ENCODE results near the gene CACNA1E.
"Not testable (repeated sequence)": the region's sequence is repeated elsewhere in the genome, so short reads cannot be mapped to it uniquely, and the experiment has no call there.

CACNA1E gene

GRCh38 chr1:181518152-181518551 is 34.8 kb downstream of the CACNA1E start:
- no peak for DNase-seq

DNA sequence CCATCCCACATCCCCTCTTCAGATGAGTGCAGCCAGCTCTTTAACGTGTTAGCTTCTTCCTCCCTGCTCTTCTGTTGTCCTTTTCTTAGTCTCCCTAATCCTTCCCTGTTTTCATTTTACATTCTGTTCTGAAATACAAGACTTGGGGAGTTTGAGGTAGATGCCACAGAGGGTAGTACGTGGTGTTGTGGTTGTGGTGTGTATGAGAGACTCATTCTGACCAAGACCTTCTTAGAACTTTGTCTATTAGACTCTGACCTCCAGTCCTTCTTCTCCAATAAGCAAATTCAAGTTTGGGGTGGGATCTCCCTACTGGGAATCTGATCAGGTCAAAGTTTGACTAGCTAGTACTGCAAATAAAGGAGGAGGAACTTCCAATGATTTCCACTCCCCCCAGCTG is 39.5 kb downstream of the CACNA1E start:
- no peak for DNase-seq

GRCh38 chr1:181525104-181525721 is 41.9 kb downstream of the CACNA1E start:
- no peak for DNase-seq

DNA sequence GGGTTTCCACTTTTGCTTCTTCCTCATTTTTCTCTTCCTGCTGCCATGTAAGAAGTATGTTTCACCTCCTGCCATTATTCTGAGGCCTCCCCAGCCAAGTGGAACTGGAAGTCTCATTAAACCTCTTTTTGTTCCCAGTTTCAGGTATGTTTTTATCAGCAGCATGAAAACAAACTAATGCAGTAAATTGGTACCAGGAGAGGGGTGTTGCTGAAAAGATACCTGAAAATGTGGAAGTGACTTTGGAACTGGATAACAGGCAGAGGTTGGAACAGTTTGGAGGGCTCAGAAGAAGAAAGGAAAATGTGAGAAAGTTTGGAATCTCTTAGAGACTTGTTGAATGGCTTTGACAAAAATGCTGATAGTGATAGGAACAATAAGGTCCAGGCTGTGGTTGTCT is 44.9 kb downstream of the CACNA1E start:
- not testable (repeated sequence) for DNase-seq

DNA sequence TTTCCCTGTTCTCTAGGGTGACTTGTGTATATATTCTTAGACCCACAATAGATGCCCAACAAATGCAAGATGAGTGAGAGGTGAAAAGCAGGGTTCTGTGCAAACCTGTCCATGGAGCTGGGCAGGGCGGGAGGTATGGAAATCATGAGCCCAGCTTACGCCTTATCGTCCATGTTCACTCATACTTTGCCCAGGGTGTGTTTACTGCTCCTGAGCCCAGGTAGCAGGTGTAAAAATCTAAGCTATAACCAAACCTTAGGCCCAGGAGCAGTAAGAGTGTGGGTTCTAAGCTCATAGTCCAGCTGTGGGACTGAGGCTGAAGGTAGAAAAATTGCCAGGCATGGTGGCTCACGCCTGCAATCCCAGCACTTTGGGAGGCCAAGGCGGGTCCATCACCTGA is 48.1 kb downstream of the CACNA1E start:
- no peak for DNase-seq

DNA sequence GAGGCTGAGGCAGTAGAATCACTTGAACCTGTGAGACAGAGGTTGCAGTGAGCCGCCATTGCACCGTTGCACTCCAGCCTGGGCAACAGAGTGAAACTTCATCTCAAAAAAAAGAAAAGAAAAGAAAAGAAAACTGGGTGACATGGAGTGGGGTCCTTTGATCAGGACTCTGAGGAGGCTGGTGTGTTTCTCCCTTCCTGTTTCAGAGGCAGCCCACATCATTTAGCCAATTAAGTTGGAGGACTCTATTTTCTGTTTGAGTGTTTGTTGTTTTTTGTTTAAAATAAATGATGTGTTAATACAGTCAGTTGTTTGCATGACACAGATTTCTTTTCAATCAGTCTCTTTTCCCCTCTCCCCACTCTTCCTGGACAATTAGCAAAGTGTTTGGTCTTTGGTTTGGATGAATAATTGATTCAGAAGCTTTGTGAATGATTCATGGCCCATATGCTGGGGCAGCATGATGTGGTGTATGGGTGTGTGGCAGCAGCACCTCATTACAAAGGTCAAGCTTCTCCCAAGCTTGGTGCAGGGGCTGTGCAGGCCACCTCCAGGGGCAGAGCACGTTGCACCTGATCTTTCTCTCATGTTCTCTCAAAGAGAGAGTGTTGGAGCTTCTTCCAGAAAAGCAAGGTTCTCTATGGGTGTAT is 48.8 kb downstream of the CACNA1E start:
- no peak for DNase-seq

DNA sequence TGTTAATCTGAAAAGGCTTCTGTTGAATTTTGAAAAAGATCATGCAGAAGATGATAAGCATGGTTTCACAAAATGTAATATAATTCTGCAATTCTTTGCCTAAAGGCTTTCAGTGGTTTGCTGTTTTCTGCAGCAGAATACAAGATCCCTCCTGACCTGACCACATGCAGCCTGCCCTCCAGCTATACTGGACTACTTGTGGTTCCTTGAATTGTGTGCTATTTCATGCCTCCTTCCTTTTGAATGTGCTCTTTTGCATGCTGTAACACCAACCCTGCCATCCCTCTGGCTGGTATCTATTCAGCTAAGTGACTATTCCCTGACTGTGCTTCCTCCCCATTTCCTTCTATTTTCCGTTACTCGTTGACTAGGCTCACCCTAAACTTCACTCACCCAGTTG is 55.5 kb downstream of the CACNA1E start:
- no peak for DNase-seq

DNA sequence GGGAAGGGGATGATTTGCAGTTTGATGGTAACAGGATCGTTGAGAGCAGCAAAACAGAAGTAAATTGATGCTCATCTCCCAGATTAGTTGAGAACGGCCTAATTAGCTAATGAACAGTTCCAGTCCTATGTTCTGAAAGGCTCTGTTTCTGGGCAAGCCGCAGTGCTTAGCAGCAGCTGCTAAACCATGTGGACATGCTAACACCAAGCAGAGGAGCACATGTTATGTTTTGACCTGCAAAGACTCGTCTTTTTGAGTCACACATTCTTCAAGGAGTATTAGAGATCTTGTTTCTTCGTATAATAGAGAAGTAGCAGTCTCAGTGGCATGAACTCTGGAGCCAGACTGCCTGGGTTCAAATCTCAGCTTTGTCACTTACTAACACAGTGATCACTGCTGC is 58.1 kb downstream of the CACNA1E start:
- no peak for DNase-seq

GRCh38 chr1:181541947-181542346 is 58.6 kb downstream of the CACNA1E start:
- no peak for DNase-seq

GRCh38 chr1:181542406-181542805 is 59.1 kb downstream of the CACNA1E start:
- DNase-seq: not testable (repeated sequence)

DNA sequence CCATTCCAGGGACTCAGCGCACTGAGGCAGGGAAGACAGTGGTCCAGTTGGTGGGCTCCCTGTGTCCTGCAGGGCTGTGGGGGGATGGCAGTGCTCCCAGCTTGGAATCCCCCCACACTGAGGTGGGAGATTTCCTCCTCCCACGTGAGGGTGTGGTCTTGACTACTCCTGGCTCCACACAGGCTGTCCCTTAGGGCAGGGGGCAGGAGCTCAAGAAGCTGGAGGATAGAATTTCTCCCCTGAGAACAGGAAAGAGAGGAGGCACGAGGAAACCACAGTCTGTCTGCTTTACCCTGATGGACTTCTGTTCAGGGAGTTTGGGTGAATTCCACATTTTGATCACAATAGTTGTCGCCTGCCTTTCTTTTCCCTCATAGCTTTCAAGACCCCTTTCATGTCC is 62.1 kb downstream of the CACNA1E start:
- no peak for DNase-seq

- DNase-seq: no peak
Measured at GRCh38 chr1:181548497-181548896, 65.2 kb downstream of the CACNA1E start.

DNA sequence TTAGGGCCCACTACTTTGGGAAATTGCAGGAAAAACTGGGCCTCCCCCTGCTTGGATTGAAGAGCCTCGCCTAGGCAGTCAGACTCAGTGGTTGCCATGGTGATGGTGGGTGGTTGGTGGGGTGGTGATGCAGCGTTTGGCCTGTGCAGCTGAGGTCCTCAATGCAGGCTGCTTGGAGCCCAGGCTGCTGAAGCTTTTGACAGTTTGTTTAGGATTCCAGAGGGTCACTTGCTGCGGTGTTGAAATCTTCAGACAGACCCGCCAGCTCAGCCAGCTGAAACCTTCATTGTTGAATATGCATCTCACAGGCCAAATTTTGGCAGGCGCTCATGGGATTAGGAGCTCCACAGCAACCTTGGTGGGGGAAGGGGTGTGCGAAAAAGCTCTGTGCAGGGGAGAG is 67.9 kb downstream of the CACNA1E start:
- DNase-seq: no peak

GRCh38 chr1:181551754-181552153 is 68.4 kb downstream of the CACNA1E start:
- no peak for DNase-seq

DNA sequence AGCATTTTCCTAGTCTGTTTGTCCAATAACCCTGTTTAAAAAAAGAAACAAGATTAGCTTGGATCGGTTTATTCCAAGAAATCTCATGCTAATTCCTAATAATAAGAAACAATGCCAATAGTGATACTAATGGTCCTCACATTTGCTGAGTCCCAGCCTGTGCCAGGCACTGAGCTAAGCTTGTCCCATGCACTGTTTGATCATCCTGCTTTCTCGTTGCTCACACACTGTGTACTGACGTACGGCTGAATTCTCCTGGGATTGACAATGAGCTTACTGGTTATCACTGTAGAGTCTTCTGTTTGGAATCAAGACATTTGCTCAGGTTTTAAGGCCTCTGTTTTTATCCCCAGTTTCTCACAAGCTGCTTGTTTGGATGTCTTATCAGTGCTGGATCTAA is 71.1 kb downstream of the CACNA1E start:
- no peak for DNase-seq

- no peak for DNase-seq
Measured at GRCh38 chr1:181556631-181557030, 73.3 kb downstream of the CACNA1E start.

- no peak for DNase-seq
Measured at GRCh38 chr1:181557313-181557712, 74.0 kb downstream of the CACNA1E start.

DNA sequence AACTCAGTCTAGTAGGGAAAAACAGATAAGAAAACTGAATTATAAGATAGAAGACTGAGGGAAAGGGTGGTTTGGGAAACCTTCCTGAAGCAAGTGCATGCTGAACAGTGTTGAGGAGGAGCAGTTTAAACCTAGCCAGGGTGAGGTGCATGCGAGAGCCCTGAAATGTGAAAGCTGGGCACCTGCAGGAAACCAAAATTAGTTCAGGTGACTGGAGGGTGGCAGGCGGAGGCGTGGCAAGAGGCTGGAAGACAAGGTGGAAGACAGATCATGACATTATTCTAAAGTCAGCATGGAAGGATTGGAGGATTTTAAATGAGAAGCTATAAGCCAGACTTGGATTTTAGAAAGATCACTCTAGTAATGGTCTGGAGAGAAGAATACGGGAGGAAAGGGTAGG is 75.1 kb downstream of the CACNA1E start:
- DNase-seq: no peak

DNA sequence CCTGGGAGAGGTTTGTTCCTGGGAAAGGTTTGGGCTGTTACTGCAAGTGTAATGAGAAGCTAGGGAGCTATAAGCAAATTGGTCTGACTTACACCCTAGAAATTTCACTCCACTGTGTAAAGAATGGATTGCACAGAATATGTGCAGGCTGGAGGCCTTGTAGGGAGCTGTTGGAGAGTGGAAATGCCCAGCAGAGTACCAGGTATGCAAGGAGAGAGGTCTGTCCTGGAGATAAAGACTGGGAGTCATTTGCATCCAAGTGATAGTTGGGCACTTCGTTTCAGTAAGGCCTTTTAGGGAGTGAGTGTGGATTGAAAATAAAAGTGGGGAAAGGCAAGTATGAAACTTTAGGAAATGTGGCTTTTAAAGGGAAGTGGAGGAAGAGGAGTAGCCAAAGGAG is 75.8 kb downstream of the CACNA1E start:
- DNase-seq: no peak

GRCh38 chr1:181562395-181562794 is 79.1 kb downstream of the CACNA1E start:
- no peak for DNase-seq

- DNase-seq: no peak
Measured at GRCh38 chr1:181568736-181569135, 85.4 kb downstream of the CACNA1E start.

DNA sequence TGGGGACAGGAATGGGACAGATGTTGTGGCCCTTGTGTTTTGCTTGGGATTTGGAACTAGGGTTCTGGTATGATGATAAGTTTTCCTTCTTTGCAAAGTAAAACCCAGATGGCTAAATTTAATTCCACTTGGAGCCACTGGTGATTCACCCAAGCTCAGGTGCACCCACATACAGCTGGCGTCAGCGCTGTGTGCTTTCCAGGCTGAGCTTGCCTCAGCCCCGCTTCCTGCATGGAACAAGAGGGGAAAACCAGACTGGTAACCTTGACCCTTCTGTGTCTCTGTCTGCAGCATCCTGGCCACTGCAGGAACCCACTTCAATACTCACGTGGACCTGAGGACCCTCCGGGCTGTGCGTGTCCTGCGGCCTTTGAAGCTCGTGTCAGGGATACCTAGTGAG is 94.2 kb downstream of the CACNA1E start:
- DNase-seq: no peak

- no peak for DNase-seq
Measured at GRCh38 chr1:181583598-181583997, 100.3 kb downstream of the CACNA1E start.

DNA sequence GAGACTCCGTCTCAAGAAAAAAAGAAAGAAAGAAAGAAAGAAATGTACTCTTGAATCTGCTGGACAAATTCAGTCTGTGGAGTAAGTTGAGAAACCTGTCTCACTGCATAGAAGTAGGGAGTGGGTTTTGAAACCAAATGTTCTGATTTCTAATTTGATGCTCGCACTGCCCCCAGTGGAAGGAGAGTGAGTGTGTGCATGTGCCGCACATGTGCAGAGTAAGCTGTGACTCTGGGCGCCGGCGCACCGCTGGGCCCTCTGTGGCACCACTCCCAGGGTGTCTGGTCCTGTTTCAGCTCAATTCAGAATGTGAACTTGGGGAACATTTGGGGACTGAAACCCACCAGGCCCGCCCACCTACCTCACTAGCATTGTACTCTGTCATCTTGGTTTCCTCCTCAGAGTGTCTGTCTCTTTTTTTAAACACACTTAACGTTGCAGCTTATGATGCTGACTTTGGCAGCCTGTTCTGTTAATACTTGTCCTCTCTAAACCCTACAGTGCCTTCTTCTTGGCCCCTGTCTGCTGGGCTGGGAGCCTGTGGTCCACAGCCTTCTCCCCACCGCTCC is 104.6 kb downstream of the CACNA1E start:
- no peak for DNase-seq

DNA sequence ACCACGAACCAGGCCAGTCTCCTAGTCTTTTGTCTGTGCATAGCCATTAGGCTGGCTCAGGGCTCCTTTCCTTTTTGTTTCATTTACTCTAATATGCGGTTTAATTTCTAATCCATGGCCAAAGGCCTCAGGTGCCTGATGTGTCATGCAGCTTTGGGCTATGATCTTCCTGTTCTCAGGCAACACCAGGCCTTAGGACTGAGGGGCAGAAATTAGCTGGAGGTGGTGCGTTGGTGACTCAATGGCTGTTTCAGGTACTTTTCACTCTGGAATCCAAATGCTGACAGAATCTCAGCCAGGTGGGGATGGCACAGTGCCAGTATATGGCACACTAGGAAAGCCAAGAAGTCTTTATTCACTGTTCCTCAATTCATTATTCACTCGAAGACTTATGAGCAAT is 105.3 kb downstream of the CACNA1E start:
- DNase-seq: no peak
